H1 (cell line): ENCODE data around the gene TREM1. TPM values are rescaled to one million over a fixed set of nuclear protein-coding genes. Genes with fewer than 3 reads are reported as not detected.
A peak's percentile ranks its signal among the peaks of the same experiment; 100 is the strongest.

Source experiments
- CTCF ChIA-PET: fragments of 300-600 bp; sonication (Branson Sonifier 250); formaldehyde crosslinking; loops from one replicate; lab custom pipeline; 2021; ENCODE audit not compliant: partially characterized antibody; lab: Charles Lee
- POLR2A ChIA-PET: fragments of 300-600 bp; sonication (Branson Sonifier 250); formaldehyde crosslinking; loops from one replicate; lab custom pipeline; 2021; ENCODE audit warnings: inconsistent platforms; ENCODE audit not compliant: partially characterized antibody; lab: Charles Lee
- DNase-seq, 2 experiments: peaks; one replicate each; pipeline versions ENCODE4 v3.0.0 to v3.0.0-alpha.2; 2010 to 2022; ENCODE audit warnings: low spot score in 2 of 2, low read depth in 1 of 2, mixed read lengths in 1 of 2
- FAIRE-seq: peaks from 2 replicates; lab custom pipeline; 2011; peaks lifted over from hg19 to GRCh38; lab: Jason Lieb, UNC
- H2AFZ ChIP-seq: 2 replicates; pipeline ENCODE4 v1.8.1; 2012; ENCODE audit warnings: low read length, inconsistent platforms
- H2AK5ac ChIP-seq: 2 replicates; pipeline ENCODE4 v1.6.1; 2013; ENCODE audit warnings: low read depth, low read length
- H2BK120ac ChIP-seq: replicated peaks from 2 replicates; pipeline ENCODE3; 2013; ENCODE audit warnings: low read depth, low read length, inconsistent platforms
- H2BK12ac ChIP-seq: 2 replicates; pipeline ENCODE4 v1.6.1; 2013; ENCODE audit warnings: low read depth, low read length
- H2BK15ac ChIP-seq: 2 replicates; pipeline ENCODE4 v1.6.1; 2013; ENCODE audit warnings: low read length
- H2BK20ac ChIP-seq: 2 replicates; pipeline ENCODE4 v1.6.1; 2013; ENCODE audit warnings: low read length
- H2BK5ac ChIP-seq: 2 replicates; pipeline ENCODE4 v1.6.1; 2013; ENCODE audit warnings: low read depth, low read length
- H3K14ac ChIP-seq: 2 replicates; pipeline ENCODE4 v1.6.1; 2013; ENCODE audit warnings: inconsistent platforms; ENCODE audit not compliant: insufficient read length
- H3K18ac ChIP-seq: 2 replicates; pipeline ENCODE4 v1.6.1; 2013; ENCODE audit warnings: low read length; ENCODE audit errors: extremely low read depth
- H3K23ac ChIP-seq: 2 replicates; pipeline ENCODE4 v1.6.1; 2013; ENCODE audit warnings: inconsistent platforms; ENCODE audit not compliant: insufficient read length
- H3K23me2 ChIP-seq: 2 replicates; pipeline ENCODE4 v1.6.1; 2013; ENCODE audit warnings: low read depth, low read length
- H3K27ac ChIP-seq: 2 replicates; pipeline ENCODE4 v1.6.1; 2011; ENCODE audit warnings: low read depth, low read length, inconsistent platforms
- H3K27me3 ChIP-seq, 4 experiments: replicated peaks in 1 of 4; 1 replicate in 1 of 4; 2 replicates in 3 of 4; pipeline versions ENCODE4 v1.6.1 to v1.8.1; 2011 to 2013; ENCODE audit warnings: low read length in 3 of 4, mild to moderate bottlenecking in 3 of 4, inconsistent platforms in 2 of 4, mixed read lengths in 2 of 4, moderate library complexity in 1 of 4; ENCODE audit not compliant: control insufficient read depth in 3 of 4, insufficient read depth in 3 of 4; ENCODE audit errors: extremely low read depth in 1 of 4
- H3K36me3 ChIP-seq, 4 experiments: 2 replicates each; pipeline versions ENCODE4 v1.6.1 to v1.8.1; 2011 to 2013; ENCODE audit warnings: mild to moderate bottlenecking in 4 of 4, low read length in 3 of 4, moderate library complexity in 2 of 4, control low read depth in 1 of 4, inconsistent platforms in 1 of 4; ENCODE audit not compliant: insufficient read depth in 4 of 4, control insufficient read depth in 2 of 4
- H3K4ac ChIP-seq: replicated peaks from 2 replicates; pipeline ENCODE3; 2013; ENCODE audit warnings: low read length, low read depth, mixed read lengths, inconsistent platforms; ENCODE audit not compliant: insufficient read length
- H3K4me1 ChIP-seq, 4 experiments: replicated peaks in 1 of 4; 1 replicate in 1 of 4; 2 replicates in 3 of 4; pipeline versions ENCODE4 v1.6.1 to v1.8.1; 2011 to 2013; ENCODE audit warnings: low read length in 3 of 4, inconsistent platforms in 2 of 4, mixed read lengths in 1 of 4; ENCODE audit not compliant: insufficient read depth in 4 of 4, control insufficient read depth in 3 of 4
- H3K4me2 ChIP-seq, 2 experiments: 2 replicates each; pipeline versions ENCODE4 v1.6.1 to v1.8.1; 2011 to 2013; ENCODE audit warnings: low read depth in 2 of 2, low read length in 2 of 2, control low read depth in 1 of 2, inconsistent platforms in 1 of 2, mild to moderate bottlenecking in 1 of 2; ENCODE audit not compliant: insufficient read depth in 1 of 2
- H3K4me3 ChIP-seq, 4 experiments: fragments of 200-600, 300-600 bp in 1 of 4; sonication (generic), shearing (Covaris generic), sonication (Bioruptor Twin) in 1 of 4; 2 replicates each; pipeline versions ENCODE4 v1.5.1 to v1.8.1; 2011 to 2016; ENCODE audit warnings: low read length in 4 of 4, low read depth in 3 of 4, control low read depth in 2 of 4, inconsistent platforms in 2 of 4, mild to moderate bottlenecking in 2 of 4, mixed read lengths in 1 of 4, moderate library complexity in 1 of 4; ENCODE audit not compliant: insufficient read depth in 2 of 4; ENCODE audit errors: extremely low read depth in 1 of 4
- H3K56ac ChIP-seq: replicated peaks from 2 replicates; pipeline ENCODE3; 2013; ENCODE audit warnings: low read depth, mild to moderate bottlenecking, mixed read lengths, low read length, inconsistent platforms; ENCODE audit not compliant: insufficient read length
- H3K79me1 ChIP-seq: 2 replicates; pipeline ENCODE4 v1.6.1; 2013; ENCODE audit warnings: low read depth, low read length, control low read depth
- H3K79me2 ChIP-seq, 2 experiments: 2 replicates each; pipeline versions ENCODE4 v1.6.1 to v1.8.1; 2012 to 2013; ENCODE audit warnings: low read length in 2 of 2, mild to moderate bottlenecking in 2 of 2, inconsistent platforms in 1 of 2; ENCODE audit not compliant: insufficient read depth in 2 of 2, control insufficient read depth in 1 of 2
- H3K9ac ChIP-seq, 4 experiments: replicated peaks in 1 of 4; 1 replicate in 1 of 4; 2 replicates in 3 of 4; pipeline versions ENCODE4 v1.6.1 to v1.8.1; 2011 to 2013; ENCODE audit warnings: low read depth in 3 of 4, low read length in 3 of 4, control low read depth in 2 of 4, mild to moderate bottlenecking in 2 of 4, moderate library complexity in 2 of 4, inconsistent platforms in 1 of 4; ENCODE audit errors: extremely low read depth in 1 of 4
- H3K9me3 ChIP-seq, 2 experiments: 2 replicates each; pipeline versions ENCODE4 v1.6.1 to v1.8.1; 2012 to 2013; ENCODE audit warnings: mild to moderate bottlenecking in 2 of 2, moderate library complexity in 2 of 2, control low read depth in 1 of 2, inconsistent platforms in 1 of 2, low read depth in 1 of 2, low read length in 1 of 2, mixed read lengths in 1 of 2; ENCODE audit not compliant: insufficient read depth in 2 of 2
- H4K20me1 ChIP-seq, 2 experiments: replicated peaks in 1 of 2; 2 replicates each; pipeline versions ENCODE3 to v1.8.1; 2011 to 2013; ENCODE audit warnings: inconsistent platforms in 2 of 2, low read length in 2 of 2, mild to moderate bottlenecking in 1 of 2; ENCODE audit not compliant: insufficient read depth in 2 of 2, control insufficient read depth in 1 of 2
- H4K5ac ChIP-seq: 2 replicates; pipeline ENCODE4 v1.6.1; 2013; ENCODE audit warnings: low read length, low read depth, mixed read lengths, inconsistent platforms; ENCODE audit not compliant: insufficient read length
- H4K8ac ChIP-seq: 2 replicates; pipeline ENCODE4 v1.8.0; 2013; ENCODE audit warnings: mild to moderate bottlenecking, moderate library complexity, low read length, inconsistent platforms; ENCODE audit not compliant: insufficient read depth; ENCODE audit errors: extremely low read depth
- H4K91ac ChIP-seq: replicated peaks from 2 replicates; pipeline ENCODE3; 2013; ENCODE audit warnings: low read length, mixed read lengths, inconsistent platforms; ENCODE audit not compliant: insufficient read length
- BRCA1 ChIP-seq: IDR thresholded peaks from 2 replicates; pipeline ENCODE4 v1.6.1; 2012; ENCODE audit warnings: low read depth, low read length, improper control_type of control experiment
- CEBPB ChIP-seq: IDR thresholded peaks from 2 replicates; pipeline ENCODE4 v1.6.1; 2012; ENCODE audit warnings: low read depth, low read length
- CHD1 ChIP-seq: IDR thresholded peaks from 2 replicates; pipeline ENCODE4 v1.6.1; 2012; ENCODE audit warnings: low read depth, low read length, improper control_type of control experiment
- HDAC2 ChIP-seq, 2 experiments: fragments of 300-600 bp in 1 of 2; sonication (generic) in 1 of 2; IDR thresholded peaks; 2 replicates each; pipeline ENCODE4 v1.6.1; 2011 to 2012; ENCODE audit warnings: low read depth in 2 of 2, low read length in 2 of 2, mild to moderate bottlenecking in 2 of 2, moderate library complexity in 2 of 2, borderline replicate concordance in 1 of 2, inconsistent platforms in 1 of 2
- HDAC6 ChIP-seq: IDR thresholded peaks from one replicate; pipeline ENCODE4 v1.7.1; 2012; ENCODE audit warnings: low read depth, mild to moderate bottlenecking, inconsistent platforms, low read length, moderate library complexity
- JUND ChIP-seq: IDR thresholded peaks from 2 replicates; pipeline ENCODE4 v1.6.1; 2011; ENCODE audit warnings: mild to moderate bottlenecking, improper control_type of control experiment, low read length
- KDM1A ChIP-seq: fragments of 200-600, 300-600 bp; sonication (generic); IDR thresholded peaks from 2 replicates; pipeline ENCODE4 v1.7.1; 2016; ENCODE audit warnings: mild to moderate bottlenecking, low read length, borderline replicate concordance
- POU5F1 ChIP-seq: IDR thresholded peaks from 2 replicates; pipeline ENCODE4 v1.6.1; 2011; ENCODE audit warnings: low read depth, mild to moderate bottlenecking, low read length, moderate library complexity
- SIRT6 ChIP-seq: IDR thresholded peaks from one replicate; pipeline ENCODE4 v1.7.1; 2012; ENCODE audit warnings: low read length, inconsistent platforms
- SUZ12 ChIP-seq: fragments of 200-600 bp; sonication (generic); IDR thresholded peaks from 2 replicates; pipeline ENCODE4 v1.6.1; 2012; ENCODE audit warnings: mild to moderate bottlenecking, inconsistent platforms, low read length, moderate library complexity, mixed read lengths
- TAF7 ChIP-seq: optimal IDR thresholded peaks from 2 replicates; pipeline ENCODE3; 2011; ENCODE audit warnings: low read depth, mild to moderate bottlenecking, inconsistent platforms, low read length, moderate library complexity, borderline replicate concordance
- YY1 ChIP-seq: IDR thresholded peaks from 2 replicates; pipeline ENCODE4 v1.6.1; 2011; ENCODE audit warnings: low read depth, mild to moderate bottlenecking, low read length
- WGBS, 2 experiments: shearing (Covaris generic) in 1 of 2; methylation state at CpG; one replicate each; pipeline versions ENCODE4 v1.1.6 to v1.1.7; 2013 to 2015; ENCODE audit warnings: low lambda C conversion rate in 2 of 2, mixed read lengths in 2 of 2, inconsistent platforms in 1 of 2, low coverage in 1 of 2, missing lambda C conversion rate in 1 of 2; ENCODE audit not compliant: insufficient replicate concordance in 2 of 2, insufficient coverage in 1 of 2, insufficient read length in 1 of 2; ENCODE audit errors: extremely low coverage in 1 of 2, missing lambda C conversion rate in 1 of 2; 5-methylcytosine and 5-hydroxymethylcytosine counted together
- polyA plus RNA-seq, 7 experiments: library from polyadenylated mRNA; depleted of rRNA in 3 of 7; stranded (reverse) in 5 of 7; unstranded in 2 of 7; fragments of >200 nt in 5 of 7; fragments of 200-250 nt in 2 of 7; gene quantifications; 1 replicate in 5 of 7; 2 replicates in 1 of 7; 4 replicates in 1 of 7; pipeline versions ENCODE4 v1.2.1 to v1.2.3, GENCODE V29; 2011 to 2013; ENCODE audit warnings: missing spikeins in 2 of 7, mixed read lengths in 2 of 7
- total RNA-seq: library from RNA; stranded (reverse); fragmentation: NEBNext Ultra II Directional; extraction: Animal tissue kit (Norgen Biotek cat#: 25700); gene quantifications from 2 replicates; pipeline ENCODE4 v1.2.1, GENCODE V29; 2021
- TF ChIP-seq, protein P1 (sequence below): IDR thresholded peaks from 2 replicates; pipeline ENCODE4 v1.6.1; 2011; ENCODE audit warnings: low read length, improper control_type of control experiment

TREM1 gene
- total and polyA plus RNA-seq, 2 of the 8 experiments (the other 6 are each of a cell fraction or from before 2014, with no cell fraction given) = not detected

DNA sequence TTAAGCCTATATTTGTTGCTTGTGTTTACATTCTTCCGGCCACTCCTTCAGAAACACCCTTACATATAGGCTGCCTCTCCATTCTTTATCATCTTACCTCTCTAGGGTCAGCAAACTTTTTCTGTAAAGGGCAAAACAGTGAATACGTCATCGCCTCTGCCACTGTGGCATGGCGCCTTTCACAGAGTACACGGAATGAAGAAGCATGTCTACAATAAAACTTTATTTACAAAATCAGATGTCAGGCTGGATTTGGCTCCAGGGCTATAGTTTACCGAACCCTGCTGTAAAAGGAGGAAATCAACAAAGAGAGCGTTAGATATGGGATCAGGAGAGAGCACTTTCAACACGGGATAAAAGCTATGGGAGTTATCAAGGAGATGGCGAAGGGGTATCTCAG, 39.6 kb upstream of the TREM1 start:
- Histone ChIP-seq H2BK15ac (no peak overlapping the region), H3K9me3 (no peaks in the 10 kb centered on the region), H2BK5ac (no peak overlapping the region), H3K79me1 (no peaks in the 10 kb centered on the region), H2AK5ac (no peak overlapping the region), H3K23ac (no peak overlapping the region), H3K23me2 (no peaks in the 10 kb centered on the region), H3K36me3 (no peaks in the 10 kb centered on the region), H3K18ac (no peak overlapping the region), H3K27ac (no peak overlapping the region), H3K27me3 (no peaks in the 10 kb centered on the region; a peak in 1 of 7 replicates), H3K4me3 (no peak overlapping the region), H4K5ac (no peak overlapping the region), H4K91ac (no peak overlapping the region), H2BK120ac (no peak overlapping the region), H3K9ac (no peak overlapping the region), H2AFZ (0 out of 2 replicates have a peak overlapping the region, but pooled peaks have one; percentile 20), H3K4ac (no peak overlapping the region), H2BK20ac (no peak overlapping the region), H3K4me2 (no peak overlapping the region), H4K20me1 (no peaks in the 10 kb centered on the region), H4K8ac (no peak overlapping the region), H3K4me1 (no peaks in the 10 kb centered on the region), H2BK12ac (no peak overlapping the region), H3K14ac (no peak overlapping the region), H3K56ac (no peak overlapping the region), H3K79me2 (no peaks in the 10 kb centered on the region)
- FAIRE-seq (no peak), DNase-seq (no peak)
- TF ChIP-seq KDM1A (no peak), CEBPB (no peak), JUND (no peak), BRCA1 (no peak), HDAC6 (no peak), YY1 (no peak), SIRT6 (no peak), HDAC2 (IDR thresholded peaks at IDR 0.05; ENCODE audit: borderline replicate concordance in 1 of 2, low read depth in 2 of 2, low read length in 2 of 2) (no peak), TAF7 (no peak), POU5F1 (no peak), SUZ12 (no peak), CHD1 (no peak)
- TF ChIP-seq, protein P1, sequence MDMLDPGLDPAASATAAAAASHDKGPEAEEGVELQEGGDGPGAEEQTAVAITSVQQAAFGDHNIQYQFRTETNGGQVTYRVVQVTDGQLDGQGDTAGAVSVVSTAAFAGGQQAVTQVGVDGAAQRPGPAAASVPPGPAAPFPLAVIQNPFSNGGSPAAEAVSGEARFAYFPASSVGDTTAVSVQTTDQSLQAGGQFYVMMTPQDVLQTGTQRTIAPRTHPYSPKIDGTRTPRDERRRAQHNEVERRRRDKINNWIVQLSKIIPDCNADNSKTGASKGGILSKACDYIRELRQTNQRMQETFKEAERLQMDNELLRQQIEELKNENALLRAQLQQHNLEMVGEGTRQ = no peak
- 81% methylated on average over 9 of the region's 9 CpGs; no CpG with 5 or more reads in 1 of the 2 experiments for WGBS, 2 experiments
- POLR2A ChIA-PET = no interaction called here
- CTCF ChIA-PET = interaction anchor here (1.0 to 1.2 kb wide), 2 partner anchors 134 to 135 kb away, joined by 3 read pairs; no protein-coding TSS in a partner anchor
